HepG2 (cell line): ENCODE results near the gene SYS1. TPM values are rescaled to one million over a fixed set of nuclear protein-coding genes. Genes with fewer than 3 reads are reported as not detected.

Experiments
- AGO1 ChIP-seq: fragments of 200-400 bp; formaldehyde crosslinking; IDR thresholded peaks from 2 replicates; pipeline ENCODE4 v1.6.1; 2017; ENCODE audit warnings: mild to moderate bottlenecking, low read depth, low read length, moderate library complexity; ENCODE audit not compliant: poor library complexity, severe bottlenecking
- CHD4 ChIP-seq: fragments of 200-600 bp; sonication (generic); IDR thresholded peaks from 2 replicates; pipeline ENCODE4 v1.7.0; 2017; ENCODE audit warnings: mild to moderate bottlenecking, low read length, borderline replicate concordance
- HDAC6 ChIP-seq: fragments of 200-600 bp; sonication (generic); IDR thresholded peaks from 2 replicates; pipeline ENCODE4 v1.7.0; 2017; ENCODE audit warnings: mild to moderate bottlenecking, antibody characterized with exemption, low read length, low read depth
- IRX3 ChIP-seq: sonication (generic); formaldehyde crosslinking; IDR thresholded peaks from 2 replicates; pipeline ENCODE4 v1.8.1; 2023; ENCODE audit warnings: mild to moderate bottlenecking, low read depth, missing genetic modification reagents, borderline replicate concordance
- JARID2 ChIP-seq: sonication (generic); formaldehyde crosslinking; IDR thresholded peaks from 2 replicates; pipeline ENCODE4 v1.8.1; 2023; ENCODE audit warnings: missing genetic modification reagents, inconsistent platforms; ENCODE audit not compliant: insufficient replicate concordance
- SAFB2 ChIP-seq: sonication (generic); formaldehyde crosslinking; IDR thresholded peaks from 2 replicates; pipeline ENCODE4 v1.5.1; 2020; ENCODE audit warnings: missing genetic modification reagents, low read depth, mild to moderate bottlenecking, borderline replicate concordance
- SOX13 ChIP-seq, 3 experiments: fragments of 450-650 bp in 1 of 3; sonication (generic) in 1 of 3; formaldehyde crosslinking in 1 of 3; IDR thresholded peaks in 2 of 3; conservative IDR thresholded peaks in 1 of 3; 2 replicates each; pipeline versions ENCODE4 v1.5.0 to v1.6.1; 2016 to 2020; ENCODE audit warnings: antibody characterized with exemption in 1 of 3, mild to moderate bottlenecking in 1 of 3, missing compliant biosample characterization in 1 of 3, missing genetic modification reagents in 1 of 3, moderate library complexity in 1 of 3
- STAT5B ChIP-seq: sonication (generic); formaldehyde crosslinking; IDR thresholded peaks from 2 replicates; pipeline ENCODE4 v1.4.0; 2020; ENCODE audit warnings: missing genetic modification reagents
- TCF12 ChIP-seq, 2 experiments: fragments of 450-650 bp in 1 of 2; sonication (generic) in 1 of 2; formaldehyde crosslinking in 1 of 2; IDR thresholded peaks; 2 replicates each; pipeline versions ENCODE4 v1.6.1 to v1.8.0; 2017 to 2022; ENCODE audit warnings: antibody characterized with exemption in 1 of 2, mild to moderate bottlenecking in 1 of 2, missing genetic modification reagents in 1 of 2, moderate library complexity in 1 of 2
- TMF1 ChIP-seq: sonication (generic); formaldehyde crosslinking; IDR thresholded peaks from 2 replicates; pipeline ENCODE4 v1.8.1; 2022; ENCODE audit warnings: low read depth, missing genetic modification reagents
- ZNF225 ChIP-seq: sonication (generic); formaldehyde crosslinking; IDR thresholded peaks from 2 replicates; pipeline ENCODE4 v1.4.0; 2020; ENCODE audit warnings: mild to moderate bottlenecking, missing genetic modification reagents
- ZNF446 ChIP-seq: sonication (generic); formaldehyde crosslinking; IDR thresholded peaks from 2 replicates; pipeline ENCODE4 v1.5.0; 2020; ENCODE audit warnings: mild to moderate bottlenecking, missing genetic modification reagents
- ZNF670 ChIP-seq: sonication (generic); formaldehyde crosslinking; IDR thresholded peaks from 2 replicates; pipeline ENCODE4 v1.8.0; 2022; ENCODE audit warnings: mild to moderate bottlenecking, missing genetic modification reagents, borderline replicate concordance
- ZNF879 ChIP-seq: sonication (generic); formaldehyde crosslinking; IDR thresholded peaks from 2 replicates; pipeline ENCODE4 v1.8.1; 2023; ENCODE audit warnings: missing genetic modification reagents
- ZNF891 ChIP-seq: sonication (generic); formaldehyde crosslinking; IDR thresholded peaks from 2 replicates; pipeline ENCODE4 v1.5.0; 2020; ENCODE audit warnings: mild to moderate bottlenecking, missing genetic modification reagents
- polyA plus RNA-seq, 8 experiments: library from polyadenylated mRNA; depleted of rRNA in 3 of 8; stranded (reverse) in 7 of 8; unstranded in 1 of 8; fragments of >200 nt; fragmentation: Illumina TruSeq in 4 of 8; extraction: Trizol in 4 of 8; gene quantifications; 2 replicates each; pipeline versions ENCODE4 v1.2.1 to v1.2.3, GENCODE V29; 2011 to 2016; ENCODE audit warnings: low read depth in 4 of 8, missing spikeins in 1 of 8, mixed read lengths in 1 of 8; ENCODE audit not compliant: insufficient read depth in 1 of 8
- total RNA-seq, 5 experiments: library from RNA; depleted of rRNA; stranded (reverse); fragments of >200 nt; fragmentation: Illumina TruSeq; extraction: Trizol; gene quantifications; 2 replicates each; pipeline ENCODE4 v1.2.3, GENCODE V29; 2016; ENCODE audit warnings: low read depth in 1 of 5
- TF ChIP-seq, protein P1 (sequence below), 2 experiments: sonication (generic) in 1 of 2; formaldehyde crosslinking in 1 of 2; IDR thresholded peaks; 2 replicates each; pipeline versions ENCODE4 v1.4.0 to v1.6.1; 2016 to 2020; ENCODE audit warnings: borderline replicate concordance in 1 of 2, low read depth in 1 of 2, mild to moderate bottlenecking in 1 of 2, missing genetic modification reagents in 1 of 2
- TF ChIP-seq, protein P2 (sequence below): IDR thresholded peaks from 2 replicates; pipeline ENCODE4 v1.6.1; 2016; ENCODE audit warnings: low read depth, missing genetic modification reagents, missing compliant biosample characterization

SYS1 gene
- total and polyA plus RNA-seq, 2 of the 13 experiments (the other 11 are each of a cell fraction or from before 2014, with no cell fraction given): 38.3 to 65.6 TPM

DNA sequence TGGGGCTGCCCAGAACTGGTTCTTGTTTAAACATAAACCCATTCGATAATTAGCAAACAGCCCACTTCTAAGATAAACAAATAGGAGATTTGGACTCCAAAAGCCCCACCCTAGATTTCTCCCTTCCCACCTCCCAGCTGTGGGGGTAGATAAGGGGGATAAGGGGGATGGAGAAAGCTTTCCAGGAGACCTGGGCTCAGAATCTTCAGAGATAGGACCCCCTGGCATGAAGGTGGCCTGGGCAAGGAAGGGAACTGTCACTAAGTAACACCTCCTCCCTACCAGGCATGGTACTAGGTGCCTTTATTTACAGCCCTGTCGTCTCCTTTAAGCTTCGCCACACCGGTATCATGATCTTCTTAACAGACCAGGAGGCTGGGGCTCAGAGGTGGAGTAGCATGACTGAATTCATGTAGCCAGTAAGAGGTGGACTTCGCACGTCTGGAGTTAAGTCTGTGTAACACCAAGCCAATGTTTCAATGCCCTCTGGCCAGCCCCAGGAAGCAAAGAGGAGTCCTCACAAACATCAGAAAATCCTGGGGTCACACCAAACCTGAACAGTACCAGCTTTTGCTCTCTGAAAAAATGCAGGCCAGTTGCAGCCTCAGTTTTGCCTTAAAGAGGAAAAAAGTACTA lies 19.3 kb upstream of the SYS1 start (continued):
- TF ChIP-seq, protein P1, sequence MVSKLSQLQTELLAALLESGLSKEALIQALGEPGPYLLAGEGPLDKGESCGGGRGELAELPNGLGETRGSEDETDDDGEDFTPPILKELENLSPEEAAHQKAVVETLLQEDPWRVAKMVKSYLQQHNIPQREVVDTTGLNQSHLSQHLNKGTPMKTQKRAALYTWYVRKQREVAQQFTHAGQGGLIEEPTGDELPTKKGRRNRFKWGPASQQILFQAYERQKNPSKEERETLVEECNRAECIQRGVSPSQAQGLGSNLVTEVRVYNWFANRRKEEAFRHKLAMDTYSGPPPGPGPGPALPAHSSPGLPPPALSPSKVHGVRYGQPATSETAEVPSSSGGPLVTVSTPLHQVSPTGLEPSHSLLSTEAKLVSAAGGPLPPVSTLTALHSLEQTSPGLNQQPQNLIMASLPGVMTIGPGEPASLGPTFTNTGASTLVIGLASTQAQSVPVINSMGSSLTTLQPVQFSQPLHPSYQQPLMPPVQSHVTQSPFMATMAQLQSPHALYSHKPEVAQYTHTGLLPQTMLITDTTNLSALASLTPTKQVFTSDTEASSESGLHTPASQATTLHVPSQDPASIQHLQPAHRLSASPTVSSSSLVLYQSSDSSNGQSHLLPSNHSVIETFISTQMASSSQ (IDR thresholded peaks at IDR 0.05; ENCODE audit: low read depth): peak; percentile 15
- TF ChIP-seq, protein P1 (CRISPR knock-in tag; IDR thresholded peaks at IDR 0.05; ENCODE audit: borderline replicate concordance): no peak; the same call in 1 of the 2 replicates
- TF ChIP-seq STAT5B (CRISPR knock-in tag) (no peak), TCF12 (IDR thresholded peaks at IDR 0.05) (no peak), TCF12 (CRISPR knock-in tag; IDR thresholded peaks at IDR 0.05) (no peak; the same call in 1 of the 2 replicates), CHD4 (peak; percentile 78), ZNF879 (CRISPR knock-in tag) (no peak), JARID2 (peak; percentile 70), ZNF670 (CRISPR knock-in tag) (peak; percentile 56; the same call in 1 of the 2 replicates), SOX13 (IDR thresholded peaks at IDR 0.05) (no peak; the same call in 1 of the 2 replicates), SOX13 (CRISPR knock-in tag; conservative IDR thresholded peaks at IDR 0.05 in 1 of 2, IDR thresholded peaks at IDR 0.05 in 1 of 2) (peak in 1 of 2 experiments; percentile 7; a peak in 2 of 4 replicates), HDAC6 (no peak), ZNF446 (CRISPR knock-in tag) (0 out of 2 replicates have a peak, but pooled peaks have one; percentile 26), ZNF225 (peak; percentile 29; the same call in 1 of the 2 replicates), SAFB2 (no peak), IRX3 (CRISPR knock-in tag) (no peak), AGO1 (no peak), TMF1 (0 out of 2 replicates have a peak, but pooled peaks have one; percentile 42), ZNF891 (CRISPR knock-in tag) (no peak)
- TF ChIP-seq, protein P2, sequence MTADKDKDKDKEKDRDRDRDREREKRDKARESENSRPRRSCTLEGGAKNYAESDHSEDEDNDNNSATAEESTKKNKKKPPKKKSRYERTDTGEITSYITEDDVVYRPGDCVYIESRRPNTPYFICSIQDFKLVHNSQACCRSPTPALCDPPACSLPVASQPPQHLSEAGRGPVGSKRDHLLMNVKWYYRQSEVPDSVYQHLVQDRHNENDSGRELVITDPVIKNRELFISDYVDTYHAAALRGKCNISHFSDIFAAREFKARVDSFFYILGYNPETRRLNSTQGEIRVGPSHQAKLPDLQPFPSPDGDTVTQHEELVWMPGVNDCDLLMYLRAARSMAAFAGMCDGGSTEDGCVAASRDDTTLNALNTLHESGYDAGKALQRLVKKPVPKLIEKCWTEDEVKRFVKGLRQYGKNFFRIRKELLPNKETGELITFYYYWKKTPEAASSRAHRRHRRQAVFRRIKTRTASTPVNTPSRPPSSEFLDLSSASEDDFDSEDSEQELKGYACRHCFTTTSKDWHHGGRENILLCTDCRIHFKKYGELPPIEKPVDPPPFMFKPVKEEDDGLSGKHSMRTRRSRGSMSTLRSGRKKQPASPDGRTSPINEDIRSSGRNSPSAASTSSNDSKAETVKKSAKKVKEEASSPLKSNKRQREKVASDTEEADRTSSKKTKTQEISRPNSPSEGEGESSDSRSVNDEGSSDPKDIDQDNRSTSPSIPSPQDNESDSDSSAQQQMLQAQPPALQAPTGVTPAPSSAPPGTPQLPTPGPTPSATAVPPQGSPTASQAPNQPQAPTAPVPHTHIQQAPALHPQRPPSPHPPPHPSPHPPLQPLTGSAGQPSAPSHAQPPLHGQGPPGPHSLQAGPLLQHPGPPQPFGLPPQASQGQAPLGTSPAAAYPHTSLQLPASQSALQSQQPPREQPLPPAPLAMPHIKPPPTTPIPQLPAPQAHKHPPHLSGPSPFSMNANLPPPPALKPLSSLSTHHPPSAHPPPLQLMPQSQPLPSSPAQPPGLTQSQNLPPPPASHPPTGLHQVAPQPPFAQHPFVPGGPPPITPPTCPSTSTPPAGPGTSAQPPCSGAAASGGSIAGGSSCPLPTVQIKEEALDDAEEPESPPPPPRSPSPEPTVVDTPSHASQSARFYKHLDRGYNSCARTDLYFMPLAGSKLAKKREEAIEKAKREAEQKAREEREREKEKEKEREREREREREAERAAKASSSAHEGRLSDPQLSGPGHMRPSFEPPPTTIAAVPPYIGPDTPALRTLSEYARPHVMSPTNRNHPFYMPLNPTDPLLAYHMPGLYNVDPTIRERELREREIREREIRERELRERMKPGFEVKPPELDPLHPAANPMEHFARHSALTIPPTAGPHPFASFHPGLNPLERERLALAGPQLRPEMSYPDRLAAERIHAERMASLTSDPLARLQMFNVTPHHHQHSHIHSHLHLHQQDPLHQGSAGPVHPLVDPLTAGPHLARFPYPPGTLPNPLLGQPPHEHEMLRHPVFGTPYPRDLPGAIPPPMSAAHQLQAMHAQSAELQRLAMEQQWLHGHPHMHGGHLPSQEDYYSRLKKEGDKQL (CRISPR knock-in tag): no peak
